ENCODE measurements around the gene RBM8A. TPM values are rescaled to one million over a fixed set of nuclear protein-coding genes. Genes with fewer than 3 reads are reported as not detected.

RBM8A gene
- polyA plus RNA-seq (2011; rRNA removed) (152 and 281 TPM in 2 replicates), polyA plus RNA-seq (2017; fragmentation: RNase III; extraction: RNeasy Plus Mini Kit Qiagen cat#74134 plus additional on column Dnase treatment) (240 to 278 TPM (median 245 TPM) in 3 replicates), polyA minus RNA-seq (2011; rRNA and poly(A)+ RNA removed) (53.0 and 54.2 TPM in 2 replicates)
- 135 and 262 TPM in 2 replicates for polyA plus RNA-seq (2012; cell fraction: cytosol; rRNA removed)
- 59.1 and 116 TPM in 2 replicates for polyA plus RNA-seq (2012; cell fraction: nucleus; rRNA removed)

- Histone ChIP-seq H3K27ac (peak within 1 kb of the TSS; percentile 97), H3K4me1 (peaks cover 10% of the 10 kb centered on the region; the same call in 2 of the 3 replicates), H3K4me3 (peak within 1 kb of the TSS; percentile 84), H3K4me2 (peak within 1 kb of the TSS; percentile 91), H3K9me3 (no peaks in the 10 kb centered on the region)
- ChIA-PET CTCF (interaction anchor here (0.8 to 6.2 kb wide), 16 partner anchors 8 to 82 kb away, joined by 3 to 41 read pairs (median 6); partner anchors contain the start of genes ANKRD34A, LIX1L, NUDT17 and PEX11B), POLR2A (interaction anchor here (0.6 to 3.3 kb wide), 28 partner anchors 9 to 646 kb away, joined by 3 to 62 read pairs (median 5); partner anchors contain the start of genes ANKRD34A, LIX1L, NUDT17 and PEX11B)
- peak; percentile 98 for ATAC-seq
- DNase-seq (ENCODE audit: low read depth in 1 of 2, low spot score in 1 of 2) = peak; percentile 86 to 99
- 1% methylated on average over 36 of the region's 41 CpGs for WGBS (ENCODE audit: missing lambda C conversion rate)
- peak; percentile 77 for FAIRE-seq
- no peak for TF ChIP-seq JUNB (IDR thresholded peaks at IDR 0.05)
- TF ChIP-seq FOSL2 (IDR thresholded peaks at IDR 0.05) = no peak
- TF ChIP-seq FOSL2 (CRISPR knock-in tag; IDR thresholded peaks at IDR 0.05) = no peak
- TF ChIP-seq CBX2 (IDR thresholded peaks at IDR 0.05; ENCODE audit: borderline replicate concordance, low read depth) = no peak
- TF ChIP-seq, protein P1, sequence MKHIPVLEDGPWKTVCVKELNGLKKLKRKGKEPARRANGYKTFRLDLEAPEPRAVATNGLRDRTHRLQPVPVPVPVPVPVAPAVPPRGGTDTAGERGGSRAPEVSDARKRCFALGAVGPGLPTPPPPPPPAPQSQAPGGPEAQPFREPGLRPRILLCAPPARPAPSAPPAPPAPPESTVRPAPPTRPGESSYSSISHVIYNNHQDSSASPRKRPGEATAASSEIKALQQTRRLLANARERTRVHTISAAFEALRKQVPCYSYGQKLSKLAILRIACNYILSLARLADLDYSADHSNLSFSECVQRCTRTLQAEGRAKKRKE (CRISPR knock-in tag; IDR thresholded peaks at IDR 0.05; ENCODE audit: low read depth) = no peak
- no peak for TF ChIP-seq NFE2L2 (conservative IDR thresholded peaks at IDR 0.05; ENCODE audit: low read length)
- TF ChIP-seq HEYL (CRISPR knock-in tag; IDR thresholded peaks at IDR 0.05) = no peak
- peak; percentile 53; the same call in 1 of the 2 replicates for TF ChIP-seq CBX8 (IDR thresholded peaks at IDR 0.05)
- no peak for TF ChIP-seq EP300 (IDR thresholded peaks at IDR 0.05)
- TF ChIP-seq RARB (CRISPR knock-in tag; IDR thresholded peaks at IDR 0.05) = no peak
- TF ChIP-seq POLR2A (IDR thresholded peaks at IDR 0.05; ENCODE audit: low read length) = peak; percentile 92
- no peak for TF ChIP-seq RFX5 (IDR thresholded peaks at IDR 0.05)
- no peak for TF ChIP-seq HES2 (IDR thresholded peaks at IDR 0.05)
- TF ChIP-seq HDAC2 (IDR thresholded peaks at IDR 0.05) = no peak
- peak; percentile 34; the same call in 1 of the 3 replicates for TF ChIP-seq SMC3 (IDR thresholded peaks at IDR 0.05)
- no peak for TF ChIP-seq MAFK (IDR thresholded peaks at IDR 0.05; ENCODE audit: partially characterized antibody)
- TF ChIP-seq FOSB (CRISPR knock-in tag; IDR thresholded peaks at IDR 0.05) = 0 out of 2 replicates have a peak, but pooled peaks have one; percentile 17
- TF ChIP-seq, protein P2, sequence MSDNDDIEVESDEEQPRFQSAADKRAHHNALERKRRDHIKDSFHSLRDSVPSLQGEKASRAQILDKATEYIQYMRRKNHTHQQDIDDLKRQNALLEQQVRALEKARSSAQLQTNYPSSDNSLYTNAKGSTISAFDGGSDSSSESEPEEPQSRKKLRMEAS (IDR thresholded peaks at IDR 0.05) = peak; percentile 74
- no peak for TF ChIP-seq HOXB13 (CRISPR knock-in tag; IDR thresholded peaks at IDR 0.05; ENCODE audit: low read depth)
- TF ChIP-seq CEBPB (IDR thresholded peaks at IDR 0.05) = no peak
- TF ChIP-seq ESRRA (IDR thresholded peaks at IDR 0.05; ENCODE audit: borderline replicate concordance, low read length) = no peak
- no peak for TF ChIP-seq MAZ (IDR thresholded peaks at IDR 0.05; ENCODE audit: borderline replicate concordance, low read depth, low read length)
- 0 out of 2 replicates have a peak, but pooled peaks have one; percentile 43 for TF ChIP-seq HOXA7 (CRISPR knock-in tag; IDR thresholded peaks at IDR 0.05)
- peak; percentile 49; the same call in 1 of the 2 replicates for TF ChIP-seq E2F6 (IDR thresholded peaks at IDR 0.05; ENCODE audit: borderline replicate concordance, low read depth)
- TF ChIP-seq TFCP2L1 (CRISPR knock-in tag; IDR thresholded peaks at IDR 0.05) = peak; percentile 39; the same call in 1 of the 2 replicates
- TF ChIP-seq, protein P3, sequence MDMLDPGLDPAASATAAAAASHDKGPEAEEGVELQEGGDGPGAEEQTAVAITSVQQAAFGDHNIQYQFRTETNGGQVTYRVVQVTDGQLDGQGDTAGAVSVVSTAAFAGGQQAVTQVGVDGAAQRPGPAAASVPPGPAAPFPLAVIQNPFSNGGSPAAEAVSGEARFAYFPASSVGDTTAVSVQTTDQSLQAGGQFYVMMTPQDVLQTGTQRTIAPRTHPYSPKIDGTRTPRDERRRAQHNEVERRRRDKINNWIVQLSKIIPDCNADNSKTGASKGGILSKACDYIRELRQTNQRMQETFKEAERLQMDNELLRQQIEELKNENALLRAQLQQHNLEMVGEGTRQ (IDR thresholded peaks at IDR 0.05) = no peak
- no peak for TF ChIP-seq CHD2 (IDR thresholded peaks at IDR 0.05; ENCODE audit: low read length, partially characterized antibody)
- TF ChIP-seq, protein P4, sequence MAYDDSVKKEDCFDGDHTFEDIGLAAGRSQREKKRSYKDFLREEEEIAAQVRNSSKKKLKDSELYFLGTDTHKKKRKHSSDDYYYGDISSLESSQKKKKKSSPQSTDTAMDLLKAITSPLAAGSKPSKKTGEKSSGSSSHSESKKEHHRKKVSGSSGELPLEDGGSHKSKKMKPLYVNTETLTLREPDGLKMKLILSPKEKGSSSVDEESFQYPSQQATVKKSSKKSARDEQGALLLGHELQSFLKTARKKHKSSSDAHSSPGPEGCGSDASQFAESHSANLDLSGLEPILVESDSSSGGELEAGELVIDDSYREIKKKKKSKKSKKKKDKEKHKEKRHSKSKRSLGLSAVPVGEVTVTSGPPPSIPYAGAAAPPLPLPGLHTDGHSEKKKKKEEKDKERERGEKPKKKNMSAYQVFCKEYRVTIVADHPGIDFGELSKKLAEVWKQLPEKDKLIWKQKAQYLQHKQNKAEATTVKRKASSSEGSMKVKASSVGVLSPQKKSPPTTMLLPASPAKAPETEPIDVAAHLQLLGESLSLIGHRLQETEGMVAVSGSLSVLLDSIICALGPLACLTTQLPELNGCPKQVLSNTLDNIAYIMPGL (CRISPR knock-in tag; IDR thresholded peaks at IDR 0.05; ENCODE audit: borderline replicate concordance) = no peak
- TF ChIP-seq ZNF302 (CRISPR knock-in tag; IDR thresholded peaks at IDR 0.05) = no peak
- peak; percentile 94 to 95 for TF ChIP-seq JUN (IDR thresholded peaks at IDR 0.05)
- TF ChIP-seq NPAS2 (CRISPR knock-in tag; IDR thresholded peaks at IDR 0.05; ENCODE audit: borderline replicate concordance) = no peak
- TF ChIP-seq REST (IDR thresholded peaks at IDR 0.05) = peak; percentile 72
These were observed at the start of gene RBM8A for GRCh38 chr1:145927063-145927886. RBM8A (minus strand) TSS chr1:145927484; CDS start chr1:145927426, 58 bp downstream.

All from A549 (cell line).